CD4-positive, alpha-beta T cell treated with Interleukin-17A for 1 hour (primary cell): ENCODE data around the gene ADCY7.
"Not testable (repeated sequence)": the region's sequence is repeated elsewhere in the genome, so short reads cannot be mapped to it uniquely, and the experiment has no call there.

Source experiments
- DNase-seq: peaks from one replicate; pipeline ENCODE4 v3.0.0-alpha.2; 2020

Gene ADCY7

DNA sequence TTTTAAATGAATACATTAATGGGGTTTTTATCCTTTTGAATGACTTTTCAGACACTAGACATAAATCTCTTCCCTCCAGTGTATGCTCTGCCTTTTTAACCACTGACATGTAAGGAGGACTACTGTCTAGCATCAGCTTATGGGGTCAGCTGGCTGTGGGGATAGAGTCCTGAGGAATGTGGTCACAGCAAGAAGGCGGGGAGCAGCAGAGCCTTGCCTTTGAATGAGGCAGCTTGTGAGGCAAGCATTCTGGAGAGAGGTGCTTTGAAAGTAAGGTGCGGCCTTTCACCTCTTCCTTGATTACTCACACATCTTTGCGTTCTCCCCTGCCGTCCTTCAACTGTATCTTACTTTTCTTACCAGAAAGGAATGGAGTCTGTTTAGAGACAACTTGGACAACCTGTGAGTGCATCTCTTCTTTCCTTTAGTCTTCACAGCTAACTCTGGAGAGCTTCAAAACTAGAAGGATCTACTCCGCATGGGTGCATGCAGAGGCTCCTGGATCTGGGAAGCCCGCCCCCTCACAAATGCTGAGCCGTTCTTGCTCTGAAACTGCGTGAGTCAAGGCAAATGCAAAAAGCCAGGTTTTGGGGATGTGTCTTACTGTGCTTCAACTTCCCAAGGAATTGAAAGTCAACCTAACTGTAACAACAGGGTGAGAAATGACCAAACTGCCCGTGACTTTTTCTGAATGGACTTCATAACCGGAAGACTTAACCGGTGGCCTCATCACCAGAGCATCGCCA, 49.9 kb downstream of the ADCY7 start:
- no peak for DNase-seq

DNA sequence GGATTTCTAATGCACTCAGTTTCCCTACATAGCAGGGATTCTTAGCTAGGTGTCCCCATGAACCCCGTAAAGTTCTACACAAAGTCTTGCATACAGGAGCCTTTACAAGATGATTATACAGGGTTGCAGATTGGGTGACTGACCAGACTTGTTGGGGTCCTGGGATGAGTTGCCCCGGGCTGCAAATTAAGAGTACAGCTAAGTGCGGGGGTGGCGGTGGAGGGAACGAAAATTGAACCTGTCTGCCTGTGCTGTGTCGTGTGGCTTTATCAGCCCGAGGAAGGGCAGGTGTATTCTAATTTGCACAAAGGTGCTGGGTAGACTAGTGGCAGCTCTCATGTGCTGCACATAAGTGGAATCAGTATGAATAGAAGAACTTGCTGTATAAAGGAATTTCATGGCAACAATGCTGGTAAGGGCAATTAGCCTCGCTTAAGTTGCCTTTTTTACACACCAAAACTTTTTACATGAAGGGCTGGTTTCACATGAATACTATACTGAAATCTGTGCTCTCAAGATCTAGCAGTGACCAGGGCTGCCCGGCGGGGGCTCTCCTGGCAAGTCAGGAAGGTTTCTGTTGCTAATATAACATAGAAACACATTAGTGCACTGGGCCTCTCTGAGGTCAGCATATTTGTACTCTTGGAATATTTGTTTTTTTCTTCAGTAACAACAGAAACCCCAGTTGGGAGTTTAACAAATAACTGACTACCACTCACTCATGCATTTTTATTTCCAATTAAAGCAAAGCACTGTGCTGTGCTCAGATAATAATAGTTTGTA, 50.7 kb downstream of the ADCY7 start:
- no peak for DNase-seq

DNA sequence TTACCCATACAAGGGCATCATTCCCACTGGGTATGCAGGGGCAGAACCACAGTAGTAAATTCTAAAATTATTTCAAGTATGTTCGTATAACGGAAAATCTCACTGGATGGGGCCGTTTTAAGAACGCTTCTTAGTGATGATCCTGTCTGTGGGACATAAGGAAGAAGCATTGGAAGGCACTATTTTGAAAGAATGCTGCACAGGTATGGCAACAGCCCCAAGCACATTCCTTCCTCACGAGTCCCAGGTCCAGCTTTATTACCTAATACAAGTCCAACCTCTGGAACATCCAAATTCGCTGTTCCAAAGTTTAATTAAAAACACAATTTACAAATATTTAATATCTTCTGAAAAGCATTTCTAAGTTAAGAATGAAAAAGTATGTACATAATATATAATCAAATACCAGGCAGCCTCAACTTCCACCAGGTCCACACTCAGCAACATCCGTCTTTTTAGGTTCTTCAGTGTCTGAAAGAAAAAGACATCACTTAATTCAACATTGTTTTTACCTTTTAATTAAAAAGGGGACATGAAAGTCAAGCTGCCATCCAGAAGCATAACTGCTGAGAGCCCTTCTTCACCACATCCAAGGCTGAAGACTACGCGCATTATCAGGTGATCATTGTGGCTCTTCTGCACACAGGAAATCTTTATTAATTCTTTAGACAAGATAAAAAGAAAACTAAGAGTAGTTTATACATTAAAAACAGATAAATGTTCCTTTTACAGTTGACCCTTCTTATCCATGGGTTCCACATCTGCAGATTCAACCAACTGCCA, 52.6 kb downstream of the ADCY7 start:
- peak; percentile 22 for DNase-seq

DNA sequence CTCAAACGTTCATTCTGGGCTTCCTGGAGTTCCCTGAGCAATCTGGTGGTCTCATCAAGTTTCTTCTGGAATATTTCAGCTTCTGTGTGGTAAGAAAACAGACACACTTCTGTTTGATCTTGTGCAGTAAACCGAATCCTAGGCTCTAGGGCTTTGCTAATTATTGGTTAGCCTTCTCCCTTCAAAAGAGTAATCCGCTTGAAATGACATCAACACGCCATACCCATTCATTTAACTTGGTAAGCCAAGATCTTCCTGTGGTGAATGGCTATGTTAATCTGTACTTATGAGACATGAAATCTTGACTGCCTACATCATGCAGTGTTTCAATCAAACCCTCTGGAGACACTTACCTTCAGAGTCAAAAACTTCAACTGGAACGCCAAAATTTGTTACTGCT, 54.0 kb downstream of the ADCY7 start:
- DNase-seq, result no peak

DNA sequence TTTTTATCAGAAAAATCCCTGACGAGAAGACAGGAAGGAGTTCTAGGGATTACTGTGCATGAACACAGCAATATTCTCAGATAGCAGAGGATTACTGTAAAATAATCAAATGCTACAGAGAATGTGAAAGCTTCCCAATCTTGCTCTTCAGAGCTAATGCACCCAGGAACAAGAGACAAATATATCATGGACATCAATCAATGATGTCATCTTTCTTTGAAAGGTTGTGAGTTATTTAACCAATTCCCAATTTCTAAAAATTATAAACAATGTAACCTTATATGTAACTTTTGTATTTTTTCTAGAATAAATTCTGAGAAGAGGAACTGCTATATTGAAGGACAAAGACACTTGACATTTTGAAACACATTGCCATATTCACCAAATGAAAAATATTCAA, 56.0 kb downstream of the ADCY7 start:
- DNase-seq, result no peak

DNA sequence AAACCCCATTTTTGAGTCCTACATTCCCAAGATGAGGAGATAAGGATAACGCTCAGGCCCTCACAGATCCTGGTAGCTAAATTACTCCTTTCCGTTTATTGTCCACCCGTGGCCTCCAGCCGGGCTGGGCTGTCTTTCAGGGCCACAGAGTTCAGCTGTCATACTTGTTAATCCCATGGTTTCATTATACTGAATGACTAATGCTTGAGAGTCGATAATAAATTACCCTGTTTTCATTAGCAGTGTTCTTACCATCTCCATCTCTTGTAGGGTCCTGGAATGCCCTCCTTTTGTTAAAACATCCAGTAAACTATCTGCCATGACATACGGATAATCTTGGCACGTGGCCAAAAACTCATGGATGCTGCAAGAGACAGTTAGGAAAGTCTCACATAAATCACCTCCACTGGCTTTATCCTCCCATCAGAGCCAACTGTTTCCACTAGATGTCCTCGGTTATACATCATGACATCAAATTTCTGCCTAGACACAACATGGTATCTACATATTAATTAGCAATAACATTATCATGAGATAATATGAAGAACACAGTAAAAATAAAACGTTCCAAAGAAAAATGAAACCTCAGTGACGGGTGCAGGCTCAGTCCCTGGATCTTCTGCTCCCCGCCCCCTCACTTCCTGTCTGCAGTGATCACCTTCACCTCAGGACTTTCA, 57.1 kb downstream of the ADCY7 start:
- DNase-seq, result peak; percentile 35

DNA sequence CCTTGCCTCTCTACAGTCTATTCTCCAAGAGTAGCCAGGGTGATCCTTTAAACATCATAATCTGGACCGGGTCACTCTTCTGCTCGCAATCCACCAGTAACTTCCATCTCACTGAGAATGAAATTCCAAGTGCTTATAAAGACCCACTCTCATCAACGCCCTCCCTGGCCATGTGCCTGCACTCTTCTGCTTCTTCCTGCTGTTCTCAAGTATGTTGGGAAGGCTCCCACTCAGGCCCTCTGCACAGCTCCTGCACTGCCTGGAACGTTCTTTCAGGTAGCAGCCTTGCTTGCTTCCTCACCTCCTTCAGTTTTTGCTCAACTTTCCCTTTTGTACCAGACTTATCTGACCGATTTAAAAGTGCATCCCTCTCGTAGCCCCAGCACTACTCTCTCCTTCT, 58.0 kb downstream of the ADCY7 start:
- DNase-seq, result no peak

DNA sequence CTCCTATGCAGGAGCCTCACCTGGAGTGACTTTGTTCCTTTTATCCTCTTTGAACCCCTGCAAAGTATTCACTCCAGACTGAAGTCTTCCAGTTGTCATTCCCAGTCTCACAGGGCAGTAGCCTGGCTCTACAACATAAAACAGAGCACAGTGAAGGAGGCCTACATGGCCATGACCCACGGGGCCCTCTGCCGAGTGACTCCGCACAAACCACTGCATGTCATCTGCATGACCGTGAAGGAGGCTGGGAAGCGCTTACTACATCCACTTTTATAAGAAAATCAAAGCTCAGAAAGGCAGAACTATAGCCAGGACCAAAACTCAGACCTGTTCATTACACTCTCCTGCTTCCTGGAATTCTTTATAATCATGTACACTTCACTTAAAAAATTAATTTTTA, 59.9 kb downstream of the ADCY7 start:
- no peak for DNase-seq

DNA sequence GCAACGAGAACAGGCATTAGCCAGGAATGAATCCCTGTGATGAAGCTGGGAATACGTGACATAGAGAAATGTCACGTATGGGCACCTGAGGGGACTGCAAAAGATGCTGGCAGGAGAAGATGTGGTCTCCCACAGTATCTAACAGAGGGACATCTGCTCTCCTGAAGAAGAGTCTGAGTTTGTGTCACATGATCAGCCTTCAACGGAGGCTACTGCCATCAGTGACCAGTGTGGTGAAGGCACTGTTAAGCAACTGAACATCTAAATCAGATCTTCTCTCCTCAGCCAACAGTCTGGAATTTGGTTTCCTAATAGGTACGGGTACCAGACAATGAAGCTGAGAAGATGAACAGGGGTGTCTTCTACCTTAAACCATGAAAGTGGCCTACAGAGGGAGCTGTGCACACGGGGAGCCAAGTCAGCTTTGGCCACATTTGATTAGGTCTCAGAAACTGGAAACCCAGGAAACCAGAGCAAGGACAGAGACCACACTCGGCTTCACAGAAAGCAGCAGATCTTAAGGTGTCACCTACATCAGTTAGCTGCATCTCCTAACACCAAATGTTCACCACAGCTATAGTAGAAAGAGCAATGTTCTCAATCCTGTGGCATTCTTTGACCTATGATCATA, 60.6 kb downstream of the ADCY7 start:
- DNase-seq, result peak; percentile 82

DNA sequence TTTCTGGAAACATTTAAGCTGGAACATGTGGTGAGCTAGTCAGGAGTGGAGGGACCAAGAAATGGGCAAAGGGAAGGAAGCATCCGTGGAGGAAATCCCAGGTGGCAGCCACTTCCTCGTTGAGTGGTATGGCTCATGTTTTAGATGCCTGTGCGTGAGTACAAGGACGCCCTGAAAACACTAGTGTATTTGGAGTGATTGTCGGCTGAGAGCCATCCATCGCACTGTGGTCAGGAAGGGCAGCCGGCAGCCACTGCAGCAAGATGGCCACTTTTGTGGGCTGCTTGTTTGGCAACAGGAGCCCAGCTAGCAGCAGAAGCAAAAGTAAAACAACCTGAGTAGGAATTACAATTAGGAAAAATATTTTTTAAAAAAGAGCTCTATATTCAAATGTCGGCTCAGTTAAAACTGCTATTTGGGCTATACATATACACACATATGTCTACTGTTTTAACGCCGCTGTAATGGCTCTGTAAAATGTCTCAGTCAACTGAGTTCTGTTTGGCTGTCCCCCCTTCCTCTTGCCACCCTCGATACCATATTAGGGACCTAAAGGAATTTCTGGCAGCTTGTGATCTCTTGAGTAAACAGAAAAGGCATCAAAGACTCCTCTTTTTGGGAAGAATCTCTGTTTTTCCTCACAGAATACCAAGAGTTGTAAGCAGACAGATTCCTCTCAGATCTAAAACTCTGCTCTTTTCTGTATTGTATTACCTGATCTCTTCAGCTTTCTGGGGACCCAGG, 63.3 kb downstream of the ADCY7 start:
- no peak for DNase-seq

DNA sequence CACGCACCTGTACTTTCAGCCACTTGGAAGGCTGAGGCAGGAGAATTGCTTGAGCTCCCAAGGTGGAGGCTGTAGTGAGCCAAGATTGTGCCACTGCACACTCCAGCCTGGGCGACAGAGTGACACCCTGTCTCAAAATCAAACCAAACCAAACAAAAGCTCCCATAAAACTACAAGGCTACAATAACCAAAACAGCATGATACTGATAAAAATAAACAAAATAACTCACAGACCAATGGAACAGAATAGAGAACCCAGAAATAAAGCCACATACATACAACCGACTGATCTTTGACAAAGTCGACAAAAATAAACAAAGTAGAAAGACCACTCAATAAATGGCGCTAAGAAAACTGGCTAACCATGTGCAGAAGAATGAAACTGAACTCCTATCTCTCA, 65.2 kb downstream of the ADCY7 start:
- no peak for DNase-seq

DNA sequence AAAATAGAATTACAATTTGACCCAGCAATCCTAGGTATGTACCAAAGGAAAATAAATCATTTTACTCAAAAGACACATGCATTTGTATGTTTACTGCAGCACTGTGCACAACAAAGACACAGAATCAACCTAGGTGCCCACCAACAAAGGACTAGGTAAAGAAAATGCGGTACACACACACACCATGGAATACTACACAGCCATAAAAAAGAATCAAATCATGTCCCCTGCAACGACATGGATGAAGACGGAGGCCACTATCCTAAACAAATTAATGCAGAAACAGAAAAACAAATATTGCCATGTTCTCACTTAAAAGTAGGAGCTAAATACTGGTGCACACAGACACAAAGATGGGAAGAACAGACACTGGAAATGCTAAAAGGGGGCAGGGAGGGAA, 66.2 kb downstream of the ADCY7 start:
- DNase-seq, result no peak

DNA sequence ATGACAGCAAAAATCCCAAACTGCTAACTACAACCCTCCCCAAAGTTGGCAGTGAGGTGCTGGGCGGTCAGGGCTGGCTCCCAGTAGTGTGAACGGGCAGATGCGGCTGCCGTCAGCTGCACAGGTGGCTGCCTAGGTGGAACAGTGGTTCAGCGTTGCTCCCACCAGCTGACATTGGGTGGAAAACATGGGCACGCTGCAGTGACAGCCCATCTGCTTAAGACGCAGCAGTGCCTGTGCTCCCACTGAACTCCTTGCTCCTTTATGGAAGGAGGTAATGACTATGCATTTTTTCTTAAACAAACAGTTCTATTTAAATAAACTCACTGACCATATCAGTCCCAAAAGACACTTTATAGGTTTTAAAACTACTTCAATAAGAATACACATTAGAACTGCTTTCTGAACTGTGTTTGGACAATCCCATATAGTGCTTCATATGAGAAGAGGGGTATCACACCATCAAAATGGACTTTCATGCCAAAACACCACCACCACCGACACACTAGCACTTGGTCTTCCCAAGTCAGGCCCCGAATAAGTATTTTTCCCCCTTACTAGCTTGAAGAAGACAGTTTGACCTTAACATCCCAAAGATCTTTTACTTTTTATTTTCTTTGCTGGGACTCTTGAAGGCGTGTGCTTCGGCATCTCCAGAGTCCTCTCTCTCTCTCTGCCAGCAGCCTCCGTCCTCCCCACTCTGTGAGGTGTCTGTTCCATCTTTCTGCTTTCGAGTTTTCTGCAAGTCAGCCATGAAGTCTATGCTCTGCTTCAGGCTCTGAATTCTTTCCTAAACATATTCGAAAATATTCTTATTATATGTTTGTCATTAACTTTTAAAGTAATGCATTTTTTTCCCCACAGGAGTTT, 68.0 kb downstream of the ADCY7 start:
- DNase-seq, result no peak

DNA sequence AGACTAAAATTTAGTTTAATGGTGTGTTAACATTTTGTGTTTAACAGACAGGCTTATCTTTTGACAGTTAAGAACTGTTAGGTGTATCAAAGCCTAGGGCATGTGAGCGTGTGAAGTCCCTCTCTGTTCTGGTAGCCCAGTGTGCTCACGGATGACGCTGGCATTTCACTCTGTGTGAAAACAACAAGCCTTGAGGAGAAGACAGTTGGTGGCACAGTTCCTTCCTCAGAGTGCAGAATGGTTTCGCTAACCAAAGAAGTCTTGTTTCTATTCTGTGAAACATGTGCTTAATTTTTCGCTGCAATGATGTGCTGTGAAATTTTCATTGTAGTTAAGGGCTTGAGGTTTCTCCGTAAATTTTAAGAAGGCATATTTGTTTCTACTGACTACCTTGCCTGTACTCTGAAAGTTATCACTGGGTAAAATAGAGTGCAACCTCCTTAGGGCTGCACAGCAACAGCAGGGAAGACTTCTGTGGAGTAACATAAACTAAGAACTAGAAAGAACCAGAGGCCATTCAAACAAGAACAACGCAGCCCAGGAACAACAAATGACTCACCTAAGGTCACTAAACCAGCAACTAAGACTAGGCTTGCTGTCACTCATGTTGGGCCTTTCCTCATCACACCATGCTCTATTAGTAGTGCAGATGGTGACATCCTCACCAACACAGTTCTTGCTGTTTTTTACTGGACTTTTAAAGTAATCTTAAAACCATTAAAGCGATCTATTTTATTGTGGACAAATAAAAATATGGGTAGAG, 69.0 kb downstream of the ADCY7 start:
- DNase-seq, result peak; percentile 42

DNA sequence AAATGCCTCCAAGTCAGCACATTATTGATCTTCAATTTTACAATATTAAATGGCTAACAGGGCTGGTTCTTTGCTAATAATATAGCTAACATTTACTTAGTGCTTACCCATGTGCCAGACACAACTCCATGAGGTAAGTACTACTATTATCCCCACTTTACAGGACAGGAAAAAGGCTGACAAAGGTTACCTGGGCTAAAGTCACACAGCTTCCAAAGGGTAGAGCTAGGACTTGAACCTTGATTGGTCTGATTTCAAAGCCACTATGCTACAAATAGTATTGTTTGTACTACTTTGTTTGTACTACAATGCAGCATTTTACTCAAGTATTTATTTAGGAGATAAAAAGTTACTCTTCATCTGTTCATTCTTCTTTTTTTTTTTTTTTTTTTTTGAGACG, 70.5 kb downstream of the ADCY7 start:
- no peak for DNase-seq

DNA sequence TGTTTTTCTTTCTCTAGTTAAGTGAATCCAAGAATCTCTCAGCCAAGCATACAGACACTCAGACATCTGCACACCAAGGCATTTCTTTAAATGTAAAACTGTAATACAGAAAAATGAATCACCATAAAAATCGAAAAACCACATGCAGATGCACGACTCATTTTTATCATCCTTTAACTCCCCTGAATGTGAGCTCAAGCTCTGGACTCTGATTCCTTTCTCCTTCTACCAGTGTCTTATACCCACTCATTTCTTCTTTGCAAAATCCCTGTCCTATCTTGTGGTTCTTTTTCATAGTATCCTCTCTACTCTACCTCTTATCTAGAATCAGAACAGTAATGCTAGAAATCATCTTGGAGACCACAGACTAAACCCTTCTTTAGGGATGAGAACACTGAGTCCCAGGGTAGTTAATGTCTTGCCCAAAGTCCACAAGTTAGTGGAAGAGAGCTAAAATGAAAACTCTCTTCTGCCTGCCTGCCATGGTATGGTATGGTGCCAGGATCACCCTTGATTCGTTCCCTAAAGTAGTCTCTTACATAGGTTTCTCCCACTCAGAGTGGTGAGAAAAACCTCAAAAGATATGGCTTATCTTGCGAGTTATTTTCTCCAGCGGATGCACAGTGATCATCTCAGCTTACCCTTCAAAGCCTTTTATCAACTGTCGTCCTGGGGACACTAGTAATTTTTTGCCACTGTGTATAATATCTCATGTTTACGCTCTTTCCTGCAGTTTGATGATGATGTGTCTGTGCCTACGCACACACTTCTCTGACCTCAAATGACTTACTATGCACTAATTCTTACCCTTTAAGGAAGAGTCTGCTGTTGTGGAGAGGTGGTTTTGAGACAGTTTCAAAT, 72.2 kb downstream of the ADCY7 start:
- peak; percentile 35 for DNase-seq

DNA sequence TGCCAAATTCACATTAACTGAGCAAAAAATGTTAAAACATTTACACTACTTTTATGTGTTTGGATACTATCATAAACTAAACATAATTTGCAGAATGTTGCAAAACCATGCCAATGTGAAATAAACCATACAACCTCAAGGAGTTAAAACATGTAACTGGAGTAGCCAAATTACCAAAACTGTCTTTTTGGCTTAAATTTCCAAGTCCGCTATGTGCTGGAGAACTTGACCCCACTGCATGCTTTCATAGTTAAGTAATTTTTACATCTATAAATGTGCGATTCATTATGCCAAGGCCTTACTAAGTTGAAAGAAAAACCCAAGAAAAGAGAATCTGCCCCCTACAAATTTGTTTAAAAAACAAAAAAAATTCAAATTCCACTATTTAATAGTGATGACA, 74.2 kb downstream of the ADCY7 start:
- DNase-seq, result no peak

DNA sequence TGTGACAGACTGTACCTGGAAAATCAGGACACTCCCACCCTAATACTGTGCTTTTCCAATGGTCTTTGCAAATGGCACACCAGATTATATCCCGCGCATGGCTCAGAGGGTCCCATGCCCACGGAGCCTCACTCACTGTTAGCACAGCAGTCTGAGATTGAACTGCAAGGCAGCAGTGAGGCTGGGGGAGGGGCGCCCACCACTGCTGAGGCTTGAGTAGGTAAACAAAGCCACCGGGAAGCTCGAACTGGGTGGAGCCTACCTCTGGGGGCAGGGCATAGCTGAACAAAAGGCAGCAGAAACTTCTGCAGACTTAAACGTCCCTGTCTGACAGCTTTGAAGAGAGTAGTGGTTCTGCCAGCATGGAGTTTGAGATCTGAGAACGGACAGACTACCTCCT, 77.2 kb downstream of the ADCY7 start:
- not testable (repeated sequence) for DNase-seq

DNA sequence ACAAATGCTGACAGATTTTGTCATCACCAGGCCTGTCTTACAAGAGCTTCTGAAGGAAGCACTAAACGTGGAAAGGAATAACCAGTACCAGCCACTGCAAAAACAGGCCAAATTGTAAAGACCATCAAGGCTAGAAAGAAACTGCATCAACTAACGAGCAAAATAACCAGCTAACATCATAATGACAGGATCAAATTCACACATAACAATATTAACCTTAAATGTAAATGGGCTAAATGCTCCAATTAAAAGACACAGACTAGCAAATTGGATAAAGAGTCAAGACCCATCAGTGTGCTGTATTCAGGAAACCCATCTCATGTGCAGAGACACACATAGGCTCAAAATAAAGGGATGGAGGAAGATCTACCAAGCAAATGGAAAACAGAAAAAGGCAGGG, 78.9 kb downstream of the ADCY7 start:
- not testable (repeated sequence) for DNase-seq
